Activated B cell treated with CpG ODN at 0.5 μM for 24 hours (primary cell): Measurements from ENCODE around the gene MAN2B1. TPM values are rescaled to one million over a fixed set of nuclear protein-coding genes. Genes with fewer than 3 reads are reported as not detected.
A peak's percentile ranks its signal among the peaks of the same experiment; 100 is the strongest.

ENCODE experiments used
- ATAC-seq: fragments of 200-7000 bp; cut with Tn5 transposase; one replicate; pipeline ENCODE4 v1.10.0; 2021; ENCODE audit warnings: low read depth, mild to moderate bottlenecking, moderate library complexity
- CTCF ChIA-PET: fragments of 350-600 bp; sonication (Branson Sonifier 250); formaldehyde crosslinking; loops from one replicate; lab custom pipeline; 2021; ENCODE audit warnings: antibody characterized with exemption; lab: Charles Lee
- POLR2A ChIA-PET: fragments of 350-600 bp; sonication (Branson Sonifier 250); formaldehyde crosslinking; loops from one replicate; lab custom pipeline; 2021; ENCODE audit warnings: antibody characterized with exemption; lab: Charles Lee
- DNase-seq: peaks from one replicate; pipeline ENCODE4 v3.0.0; 2022
- H3K27ac Mint-ChIP-seq: one replicate; pipeline ENCODE4 v1.8.0; 2020; ENCODE audit warnings: mixed read lengths
- H3K27me3 Mint-ChIP-seq: one replicate; pipeline ENCODE4 v1.8.0; 2021; ENCODE audit warnings: mixed read lengths
- H3K36me3 Mint-ChIP-seq: one replicate; pipeline ENCODE4 v1.8.0; 2021; ENCODE audit warnings: low read depth, mixed read lengths
- H3K4me1 Mint-ChIP-seq: one replicate; pipeline ENCODE4 v1.8.0; 2021; ENCODE audit warnings: mixed read lengths
- H3K4me3 Mint-ChIP-seq: one replicate; pipeline ENCODE4 v1.8.0; 2020; ENCODE audit warnings: mild to moderate bottlenecking, mixed read lengths
- H3K9me3 Mint-ChIP-seq: one replicate; pipeline ENCODE4 v1.8.0; 2020; ENCODE audit warnings: mixed read lengths
- CTCF ChIP-seq: fragments of 200-600 bp; IDR thresholded peaks from one replicate; pipeline ENCODE4 v1.8.0; 2022; ENCODE audit warnings: antibody characterized with exemption, mild to moderate bottlenecking
- intact Hi-C: fragments of 100-400 bp; cut with micrococcal nuclease; formaldehyde crosslinking; loops from one replicate; pipeline ENCODE4 v1.15.1; 2024
- total RNA-seq: library from RNA; stranded (reverse); gene quantifications from 2 replicates; pipeline ENCODE4 v1.2.3, GENCODE V29; 2022

Gene MAN2B1
- total RNA-seq, 1 donor from 2014 or later: 291 TPM

GRCh38 chr19:12617646-12618045 lies 48.9 kb downstream of the MAN2B1 start:
- H3K27me3 Mint-ChIP-seq: no peaks in the 10 kb centered on the region
- H3K36me3 Mint-ChIP-seq: peaks cover 29% of the 10 kb centered on the region
- intact Hi-C loops: no loop called here
- ATAC-seq: no peak
- peaks cover 73% of the 10 kb centered on the region for H3K4me1 Mint-ChIP-seq
- peak overlapping the region; percentile 12 for H3K27ac Mint-ChIP-seq
- no peak overlapping the region for H3K4me3 Mint-ChIP-seq
- H3K9me3 Mint-ChIP-seq: no peaks in the 10 kb centered on the region
- ChIA-PET POLR2A (interaction anchor here (0.6 to 0.7 kb wide), 3 partner anchors 26 to 253 kb away, joined by 3 to 5 read pairs (median 4); no protein-coding TSS in a partner anchor), CTCF (interaction anchor here (1.3 kb wide), 1 partner anchor 10 kb away, joined by 3 read pairs; no protein-coding TSS in a partner anchor)
- TF ChIP-seq CTCF: no peak
- DNase-seq: no peak

- no peak for TF ChIP-seq CTCF
- Mint-ChIP-seq H3K4me3 (peak overlapping the region; percentile 100), H3K27me3 (no peaks in the 10 kb centered on the region), H3K36me3 (peaks cover 34% of the 10 kb centered on the region), H3K4me1 (peaks cover 71% of the 10 kb centered on the region), H3K9me3 (no peaks in the 10 kb centered on the region), H3K27ac (peak overlapping the region; percentile 100)
- POLR2A ChIA-PET: interaction anchor here (0.6 to 4.7 kb wide), 17 partner anchors 9 to 1039 kb away, joined by 3 to 74 read pairs (median 4); partner anchors contain the start of genes DHPS, JUNB, MAN2B1 and WDR83
- DNase-seq (no peak), ATAC-seq (peak; percentile 0)
- CTCF ChIA-PET: interaction anchor here (1.4 to 1.5 kb wide), 2 partner anchors 28 to 66 kb away, joined by 4 to 5 read pairs; no protein-coding TSS in a partner anchor
- intact Hi-C loops: loop anchor here (5.0 kb wide), 3 partner anchors 111 to 874 kb away; partner anchors contain the start of genes JUNB, TNPO2 and ZNF823
These were observed 55.2 kb downstream of the MAN2B1 start for GRCh38 chr19:12611361-12611699.

DNA sequence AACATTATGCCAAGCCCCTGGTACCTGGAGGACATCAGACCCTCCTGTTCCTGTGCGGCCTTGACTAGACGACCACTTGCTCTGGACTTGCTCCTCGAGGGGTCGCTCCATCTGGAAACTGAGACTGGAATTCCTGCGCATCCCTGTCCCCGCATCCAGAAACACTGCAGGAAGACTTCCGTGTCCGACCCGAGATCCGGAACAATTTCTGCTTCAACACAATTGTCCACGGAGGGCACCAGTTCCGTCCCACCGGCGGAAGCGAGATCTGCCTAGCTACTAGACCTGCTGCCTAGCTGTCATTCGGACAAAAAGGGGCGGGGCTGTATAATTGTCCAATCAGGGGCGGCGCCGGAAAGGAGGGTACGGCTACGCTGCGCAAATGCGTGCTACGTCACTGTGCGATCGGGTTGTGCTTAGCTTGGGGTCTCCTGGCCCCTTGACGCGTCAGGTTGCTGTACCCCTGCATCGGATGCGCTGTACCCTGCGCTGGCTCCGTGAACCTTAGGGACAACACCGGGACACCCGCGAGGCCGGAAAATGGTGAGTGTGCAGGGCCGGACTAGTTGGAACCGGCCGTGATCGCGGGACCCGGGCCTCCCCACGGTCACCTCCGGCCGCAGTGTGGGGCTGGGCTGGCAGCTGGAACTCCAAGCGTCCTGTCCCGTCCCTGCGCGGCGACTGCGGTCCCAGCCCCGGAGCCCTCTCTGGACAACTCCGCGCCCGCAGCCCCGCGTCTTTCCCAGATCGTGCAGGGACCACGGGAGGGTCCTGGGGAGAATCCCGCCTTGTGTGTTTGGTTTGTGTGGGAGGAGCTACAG lies 55.8 kb downstream of the MAN2B1 start, which contains the start of the genes ZNF490 and ZNF791:
Gene ZNF490 (minus strand): TSS at position 274 of the 821 bp plus-strand sequence. CDS start 133 bp downstream, at position 141.
Gene ZNF791 (plus strand): TSS at position 381 of the 821 bp plus-strand sequence. CDS start 160 bp downstream, at position 541.
- Mint-ChIP-seq H3K4me1 (peaks cover 66% of the 10 kb centered on the region), H3K27me3 (no peaks in the 10 kb centered on the region), H3K36me3 (peaks cover 30% of the 10 kb centered on the region), H3K27ac (peak within 1 kb of the TSS; percentile 100), H3K9me3 (no peaks in the 10 kb centered on the region), H3K4me3 (peak within 1 kb of the TSS; percentile 100)
- intact Hi-C loops: loop anchor here (1.0 to 5.0 kb wide), 7 partner anchors 36 to 873 kb away; partner anchors contain the start of genes JUNB, MAN2B1, TNPO2 and WDR83
- POLR2A ChIA-PET: interaction anchor here (0.6 to 4.7 kb wide), 19 partner anchors 9 to 1038 kb away, joined by 3 to 74 read pairs (median 4); partner anchors contain the start of genes DHPS, JUNB, MAN2B1 and WDR83
- CTCF ChIA-PET: interaction anchor here (0.6 to 1.5 kb wide), 5 partner anchors 29 to 355 kb away, joined by 3 to 5 read pairs (median 3); no protein-coding TSS in a partner anchor
- DNase-seq (peak; percentile 89), ATAC-seq (peak; percentile 80)
- no peak for TF ChIP-seq CTCF

GRCh38 chr19:12607631-12608030 lies 58.9 kb downstream of the MAN2B1 start:
- Mint-ChIP-seq H3K9me3 (no peaks in the 10 kb centered on the region), H3K4me3 (no peak overlapping the region), H3K27ac (peak overlapping the region; percentile 41), H3K4me1 (peaks cover 50% of the 10 kb centered on the region), H3K36me3 (peaks cover 29% of the 10 kb centered on the region), H3K27me3 (no peaks in the 10 kb centered on the region)
- no peak for DNase-seq
- ATAC-seq: no peak
- intact Hi-C loops: no loop called here
- no peak for TF ChIP-seq CTCF
- CTCF ChIA-PET: interaction anchor here (0.9 kb wide), 1 partner anchor 10 kb away, joined by 3 read pairs; no protein-coding TSS in a partner anchor
- POLR2A ChIA-PET: interaction anchor here (0.7 kb wide), 1 partner anchor 1304 kb away, joined by 3 read pairs; no protein-coding TSS in a partner anchor
